C1 segment of cervical spinal cord (tissue), 14 donors: ENCODE measurements around the gene ZBTB20.

ENCODE experiments used
- DNase-seq, 14 donors: peaks; one replicate each; lab custom pipeline; 2025; lab: John Stamatoyannopoulos, UW

ZBTB20 gene

DNA sequence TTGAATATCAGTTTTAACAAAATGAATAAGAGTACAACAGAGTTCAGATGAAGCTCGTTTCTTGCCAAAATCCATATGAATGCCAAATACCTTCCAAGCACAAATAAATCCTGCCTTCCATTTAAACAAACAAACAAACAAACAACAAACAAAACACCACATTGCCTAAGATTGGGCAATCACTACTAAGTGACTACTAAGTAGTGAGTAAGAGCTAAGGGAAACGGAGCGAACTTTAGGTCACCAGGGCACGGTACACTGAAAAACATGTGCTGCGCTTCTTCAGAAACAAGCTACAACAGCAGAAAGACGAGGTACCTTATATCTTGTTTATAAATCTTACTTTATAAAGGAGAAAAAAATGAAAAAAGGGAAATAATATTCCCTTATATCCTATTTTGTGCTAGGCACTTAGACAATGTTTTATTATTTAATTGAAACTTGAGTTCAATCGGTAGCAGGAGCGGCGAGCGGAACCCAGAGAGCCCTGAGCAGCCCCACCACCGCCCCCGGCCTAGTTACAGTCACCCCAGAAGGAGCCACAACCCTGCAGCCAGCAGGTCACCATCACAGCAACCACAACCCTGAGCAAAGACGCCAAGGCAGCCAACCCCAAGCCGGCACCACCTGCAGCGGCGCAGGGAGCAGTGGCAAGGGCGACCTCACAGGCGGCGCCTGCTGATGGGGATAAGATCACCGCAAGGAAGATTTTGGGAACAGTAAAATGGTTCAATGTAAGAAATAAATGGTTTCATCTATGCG, 216.9 kb downstream of the ZBTB20 start:
- no peak for DNase-seq

DNA sequence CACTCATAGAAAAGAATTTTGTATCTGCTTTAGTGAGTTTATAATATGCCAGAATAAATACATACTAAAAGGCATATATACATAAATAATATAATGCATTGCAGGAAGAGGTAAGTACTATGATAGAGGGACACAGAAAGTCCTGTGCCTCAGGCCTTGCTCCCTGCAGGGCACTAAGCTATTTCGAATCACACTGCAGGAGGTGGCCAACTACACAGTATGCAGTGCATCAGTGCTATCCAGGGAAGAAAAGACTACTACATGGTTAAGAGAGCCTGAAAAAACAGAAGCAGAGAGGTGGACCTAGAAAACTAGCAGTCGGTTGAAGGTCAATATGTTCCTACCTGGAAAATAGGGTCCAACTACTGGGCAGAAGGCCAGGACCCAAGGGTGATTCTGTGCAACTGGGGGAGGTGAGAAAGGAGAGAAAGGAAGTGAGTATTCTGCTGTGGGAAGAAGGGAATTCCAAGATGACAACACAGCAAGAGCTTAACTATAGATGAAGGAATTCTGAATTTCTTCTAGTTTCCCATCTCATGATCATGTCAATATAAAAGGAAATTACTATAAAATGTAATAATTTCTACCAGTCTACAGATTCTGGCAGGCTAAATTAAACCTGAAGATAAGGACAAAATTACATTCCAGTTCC, 218.0 kb downstream of the ZBTB20 start:
- peak in 1 of 14 donors; percentile 15 for DNase-seq

DNA sequence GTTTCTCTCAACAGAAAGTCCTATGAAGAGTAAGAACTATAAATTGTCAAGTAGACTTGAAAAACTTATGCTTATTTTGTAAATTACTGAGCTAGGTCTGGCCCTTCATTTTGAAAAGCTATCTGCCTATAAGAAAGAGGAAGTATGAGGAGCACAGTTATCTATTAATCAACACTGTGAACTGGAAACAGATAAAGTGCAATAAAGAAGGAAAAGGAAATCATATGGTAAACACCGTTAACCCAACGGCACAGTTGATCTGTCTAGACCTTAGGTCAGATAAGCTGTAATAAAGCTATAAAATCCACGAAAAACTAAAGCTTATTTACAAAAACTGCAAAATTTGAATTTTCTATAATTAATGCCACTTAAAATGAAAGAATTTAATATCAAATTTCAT, 242.5 kb downstream of the ZBTB20 start:
- no peak for DNase-seq

DNA sequence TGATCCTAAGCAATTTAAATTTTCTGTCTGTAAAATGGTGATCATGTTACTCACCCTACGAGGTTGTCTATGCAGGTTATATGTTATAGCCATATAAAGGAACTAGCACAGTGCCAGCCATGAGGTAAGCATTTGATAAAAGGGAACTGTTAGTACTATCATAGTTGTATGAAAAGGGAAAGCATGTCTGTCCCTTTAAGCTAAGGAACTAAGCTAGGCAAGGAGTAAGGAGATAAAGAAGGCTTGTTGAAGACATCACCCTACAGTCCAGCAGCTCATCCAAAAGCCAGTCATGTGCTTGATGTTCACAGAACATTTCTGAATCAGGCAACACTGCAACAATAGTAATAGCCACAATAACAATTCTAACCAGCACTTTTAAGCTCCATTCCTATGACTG, 243.9 kb downstream of the ZBTB20 start:
- no peak for DNase-seq

DNA sequence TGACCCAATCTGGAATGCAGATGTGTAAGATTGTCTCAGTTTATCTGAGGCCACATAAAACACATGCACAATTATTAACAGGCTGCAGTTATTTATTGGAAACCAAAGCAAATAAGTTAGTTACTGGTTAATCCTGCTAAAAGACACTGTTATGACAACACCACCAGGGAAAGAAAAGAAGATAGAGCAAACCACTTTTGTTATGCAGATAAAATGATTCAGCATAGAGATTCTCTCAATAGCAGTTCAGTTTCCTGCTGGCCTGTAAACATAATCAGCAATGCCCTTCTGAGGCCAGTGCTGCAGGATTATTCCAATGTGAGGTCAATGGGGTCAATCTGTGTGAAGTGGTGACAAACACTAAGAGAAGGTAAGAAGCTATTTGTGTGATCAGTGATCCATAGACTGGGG, 244.4 kb downstream of the ZBTB20 start:
- no peak for DNase-seq

DNA sequence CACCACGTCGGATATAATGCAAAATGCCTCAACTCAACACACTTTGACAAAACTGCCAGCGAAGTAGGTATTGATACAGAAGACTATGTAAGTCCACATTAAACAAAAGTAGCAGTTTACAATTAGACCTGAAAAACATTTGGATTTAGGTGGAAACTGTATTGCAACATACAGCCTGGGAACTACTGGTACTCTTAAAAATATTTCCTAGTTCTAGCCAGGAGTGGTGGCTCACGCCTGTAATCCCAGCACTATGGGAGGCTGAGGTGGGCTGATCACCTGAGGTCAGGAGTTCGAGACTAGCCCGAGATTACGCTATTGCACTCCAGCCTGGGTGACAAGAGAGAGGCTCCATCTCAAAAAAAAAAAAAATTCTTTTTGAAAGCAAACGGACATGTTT, 246.2 kb downstream of the ZBTB20 start:
- DNase-seq: no peak

DNA sequence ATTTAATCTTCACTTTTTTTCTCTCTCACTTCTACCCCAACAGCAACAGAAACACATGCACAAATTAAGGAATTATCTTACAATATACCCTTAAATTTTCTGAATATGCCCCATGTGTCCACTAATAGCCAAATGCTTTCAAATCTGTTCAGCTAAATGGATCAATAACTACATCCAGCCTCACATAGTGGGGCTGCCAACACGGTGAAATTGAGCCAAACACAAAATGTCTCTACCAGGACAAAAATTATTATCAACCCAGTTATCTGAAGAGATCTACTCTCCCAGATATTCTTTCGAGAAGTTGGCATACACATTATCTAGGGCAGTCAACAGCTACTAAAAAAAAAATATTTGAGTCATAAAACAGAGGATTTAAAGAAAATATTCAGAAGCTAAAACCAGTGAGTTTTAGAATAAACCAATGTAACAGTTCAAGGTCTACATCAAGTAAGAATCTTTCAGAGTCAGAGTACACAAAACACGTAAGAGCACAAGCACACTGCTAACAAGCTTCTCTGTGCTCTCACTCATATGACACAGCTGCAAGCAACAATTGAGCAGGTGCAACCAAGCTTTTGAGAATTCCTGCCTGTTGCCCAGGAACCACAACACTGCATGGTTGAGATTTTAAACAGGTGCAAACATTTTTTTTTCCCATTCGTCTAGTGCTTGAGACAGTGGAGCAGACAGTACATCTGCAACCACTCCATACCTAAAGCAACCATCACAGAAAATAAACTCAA, 247.7 kb downstream of the ZBTB20 start:
- peak in 1 of 14 donors; percentile 83 for DNase-seq

DNA sequence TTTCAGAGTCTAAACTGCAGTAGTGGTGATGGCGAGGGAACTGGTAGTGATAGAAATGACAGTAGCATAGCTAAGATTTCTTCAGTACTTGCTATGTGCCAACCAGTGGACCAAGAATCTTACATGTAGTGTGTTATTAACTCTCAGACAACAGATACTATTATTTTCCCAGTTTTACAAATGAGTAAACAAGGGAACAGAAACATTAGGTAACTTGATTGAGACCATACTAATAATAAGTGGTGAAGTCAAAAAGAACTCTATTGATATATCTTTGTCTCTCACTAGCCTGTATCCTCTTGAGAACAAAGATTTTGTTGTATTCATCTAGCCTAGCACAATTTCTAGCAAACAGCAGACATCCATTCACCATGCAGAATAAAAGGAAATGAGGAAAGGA, 250.1 kb downstream of the ZBTB20 start:
- DNase-seq: no peak

DNA sequence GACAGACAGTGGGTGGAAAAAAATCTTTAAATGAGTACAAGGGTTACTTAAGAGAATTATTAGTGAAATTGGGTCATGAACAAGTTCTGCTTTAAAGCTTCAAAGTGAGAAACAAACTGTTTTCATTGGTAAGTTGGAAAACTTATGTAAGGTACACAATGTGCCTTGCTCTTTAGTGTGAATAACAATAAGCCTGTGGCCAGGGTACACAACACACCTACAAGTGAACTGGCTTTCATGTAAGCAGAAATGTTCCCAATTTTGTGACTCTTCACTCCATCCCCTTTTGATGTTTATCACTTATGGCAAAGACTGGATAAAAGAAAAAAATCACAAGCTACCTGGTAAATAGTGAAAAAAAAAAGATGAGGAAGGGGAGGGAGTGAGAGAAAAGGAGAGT, 253.7 kb downstream of the ZBTB20 start:
- peak in 1 of 14 donors; percentile 73 for DNase-seq

DNA sequence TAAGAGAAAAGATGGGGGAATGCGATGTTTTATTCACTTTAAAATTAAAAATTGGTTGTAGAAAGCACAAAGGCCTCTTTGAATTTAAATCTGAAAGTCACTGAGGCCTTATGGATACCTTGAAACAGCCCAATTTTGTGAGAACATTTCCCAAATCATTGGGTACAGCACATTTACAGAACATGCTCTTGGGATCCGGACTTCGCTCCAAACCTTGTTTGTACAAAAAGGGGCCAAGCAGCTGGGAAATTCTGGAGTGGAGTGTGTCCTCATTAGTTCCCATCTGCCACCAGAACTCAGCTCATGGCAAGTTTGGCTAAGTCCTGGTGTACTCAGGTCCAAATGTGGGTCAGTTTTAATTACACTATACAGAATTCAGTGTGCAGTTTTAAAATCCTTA, 254.2 kb downstream of the ZBTB20 start:
- peak in 1 of 14 donors; percentile 95 for DNase-seq

DNA sequence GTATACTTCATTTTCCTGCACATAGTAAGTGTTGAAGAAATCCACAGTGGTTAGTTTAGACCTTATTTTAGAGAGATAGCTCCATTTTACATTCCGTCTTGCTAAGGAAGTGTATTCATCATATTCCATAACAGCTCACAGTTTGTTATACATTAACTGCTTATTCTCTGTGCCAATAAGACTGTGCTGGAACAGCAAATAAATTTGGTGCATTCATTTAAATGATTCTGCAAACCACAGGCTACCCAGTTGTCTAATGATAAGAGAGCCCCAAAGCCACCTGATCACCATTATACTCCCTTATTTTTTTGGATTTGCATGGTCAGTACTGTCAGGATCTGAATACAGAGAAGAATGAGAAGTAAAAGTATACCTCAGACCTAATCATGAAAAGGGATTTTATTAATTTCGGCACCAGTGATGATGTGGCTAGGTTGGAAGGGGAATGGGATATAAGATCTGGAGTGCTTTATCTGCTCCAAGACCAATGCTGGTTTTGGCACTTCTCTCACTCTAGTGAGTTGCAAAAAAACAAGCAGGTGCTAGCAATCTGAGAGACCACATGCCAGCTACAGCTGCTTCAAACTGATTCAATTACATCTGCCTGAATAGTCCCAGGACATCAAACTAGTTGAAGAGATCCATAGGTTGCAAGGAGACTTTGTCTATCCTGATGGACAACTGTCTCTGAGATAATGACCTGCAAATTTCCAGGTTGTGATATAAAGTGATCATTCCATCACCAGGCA, 254.8 kb downstream of the ZBTB20 start:
- DNase-seq: peak in 1 of 14 donors; percentile 81

DNA sequence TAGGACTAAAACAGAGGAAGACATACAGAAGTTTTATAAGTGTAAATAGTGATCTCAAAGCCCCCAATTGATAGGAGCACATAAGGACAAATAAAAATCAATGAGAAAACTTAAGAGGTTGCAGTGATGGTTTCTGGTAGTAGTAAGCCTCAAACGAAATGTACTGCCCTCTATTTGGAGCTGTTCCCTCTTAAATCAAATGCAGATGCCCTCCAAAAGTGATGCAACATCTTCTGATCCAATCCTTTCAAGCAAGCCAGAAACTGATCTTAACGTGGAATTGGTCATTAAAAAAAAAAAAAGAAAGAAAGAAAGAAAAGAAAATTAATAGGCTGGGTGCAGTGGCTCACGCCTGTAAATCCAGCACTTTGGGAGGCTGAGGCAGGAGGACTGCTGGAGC, 259.3 kb downstream of the ZBTB20 start:
- no peak for DNase-seq

DNA sequence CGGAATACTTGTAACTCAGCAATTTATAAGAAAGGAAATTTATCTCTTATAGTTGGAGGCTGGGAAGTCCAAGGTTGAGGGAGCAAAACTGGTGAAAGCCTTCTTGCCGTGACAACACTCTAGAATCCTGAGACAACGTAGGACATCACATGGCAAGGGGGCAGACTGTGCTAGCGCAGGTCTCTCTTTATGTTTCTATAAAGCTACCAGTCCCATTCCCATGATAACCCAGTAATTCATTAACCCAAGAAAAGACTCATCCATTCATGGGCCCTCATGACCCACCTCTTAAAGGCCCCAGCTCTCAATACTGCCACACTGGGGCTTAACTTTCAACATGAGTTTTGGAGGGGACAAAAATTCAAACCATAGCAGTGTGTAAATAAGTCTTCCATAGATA, 260.2 kb downstream of the ZBTB20 start:
- no peak for DNase-seq

DNA sequence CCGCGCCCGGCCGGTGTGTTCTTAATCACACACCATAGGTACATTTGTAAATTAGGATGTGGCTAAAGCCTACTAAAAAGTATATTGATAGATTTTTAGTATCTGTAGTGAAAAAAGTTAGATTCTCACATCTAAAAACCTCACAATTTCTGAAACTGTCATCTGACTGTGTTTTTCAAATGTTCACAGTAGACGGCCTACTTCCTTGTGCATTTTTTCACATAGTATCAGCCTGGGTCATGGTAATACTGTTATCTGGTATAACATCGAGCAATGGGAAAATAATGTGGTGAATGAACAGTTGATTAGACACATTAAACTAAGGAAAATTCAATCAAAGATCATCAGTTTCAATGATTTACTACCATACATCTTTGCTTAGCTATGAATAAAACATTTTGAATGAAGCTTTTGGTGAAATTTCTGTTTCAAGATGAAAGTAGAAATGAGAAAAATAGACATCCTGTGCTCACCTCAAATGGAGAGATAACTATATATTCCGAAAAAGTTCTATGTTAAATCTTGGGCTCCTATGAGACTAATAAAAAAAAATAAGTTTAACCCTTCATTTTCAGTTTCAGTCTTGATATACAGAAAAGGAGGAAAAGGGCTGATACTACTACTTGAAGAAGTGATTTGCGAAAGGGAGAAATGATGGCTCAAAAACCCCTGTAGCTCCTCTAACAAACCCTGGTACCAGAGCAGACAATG, 262.7 kb downstream of the ZBTB20 start:
- DNase-seq: no peak

DNA sequence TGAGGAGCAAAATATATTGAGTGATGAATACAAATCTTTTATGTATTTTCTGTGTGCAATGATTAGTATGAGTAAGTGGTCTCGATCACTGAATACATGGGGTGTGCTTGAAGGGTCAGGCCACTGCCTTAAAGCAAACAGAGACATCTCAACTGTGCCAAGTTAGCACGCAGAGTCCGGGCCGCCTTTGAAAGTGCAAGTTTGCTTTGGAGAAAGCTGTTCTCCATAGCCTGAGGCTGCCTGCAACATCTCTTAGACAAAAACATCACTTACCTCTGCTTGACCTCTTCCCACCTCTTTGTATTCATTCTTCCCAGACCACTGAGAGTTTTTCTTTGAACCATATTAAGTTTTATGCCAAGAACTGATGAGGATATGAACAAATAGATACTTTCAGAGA, 267.0 kb downstream of the ZBTB20 start:
- DNase-seq: peak in 1 of 14 donors; percentile 73

DNA sequence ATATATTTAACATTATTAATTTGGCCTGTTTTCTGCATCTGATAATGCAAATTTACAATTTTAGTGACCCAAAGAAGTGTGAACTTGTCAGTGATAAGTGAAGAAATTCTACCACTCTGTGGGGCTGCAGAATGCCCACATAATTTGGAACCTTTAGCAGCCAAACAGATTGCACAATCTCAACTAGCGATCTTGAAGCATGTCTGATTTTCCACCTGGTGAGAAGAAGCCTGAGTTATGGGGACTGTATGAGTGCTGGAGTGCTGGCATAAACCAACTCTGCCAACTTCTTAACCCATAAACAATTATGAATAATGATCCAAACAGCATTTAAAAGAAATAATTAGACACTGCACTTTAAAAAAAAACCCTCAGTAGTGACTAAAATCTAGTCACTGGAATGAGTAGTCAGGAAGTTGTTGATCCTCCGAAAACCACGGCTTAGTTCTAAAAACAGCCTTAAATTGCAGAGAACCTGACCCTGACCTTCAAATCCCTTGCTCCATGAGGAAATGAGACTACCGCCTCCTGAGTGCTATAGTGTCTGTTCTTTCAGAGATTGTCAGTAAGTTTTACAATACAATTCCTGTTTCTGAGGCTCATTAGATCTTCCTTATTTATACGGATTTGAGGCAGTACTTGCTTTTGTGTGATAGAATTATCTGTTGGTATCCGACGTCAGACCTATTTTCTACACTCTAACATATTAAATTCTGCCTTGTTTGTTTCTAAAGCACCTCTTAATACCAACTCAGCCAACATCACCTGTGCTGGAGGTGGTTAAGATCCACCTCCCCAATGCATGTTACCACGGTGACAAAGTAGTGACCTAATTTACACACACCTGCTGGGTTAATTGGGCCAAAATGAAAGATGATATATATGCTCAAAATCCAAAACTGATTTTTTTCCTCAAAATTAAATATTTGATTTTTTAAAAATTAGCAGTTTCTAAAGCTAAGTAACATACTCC, 267.7 kb downstream of the ZBTB20 start:
- peak in 1 of 14 donors; percentile 74 for DNase-seq

DNA sequence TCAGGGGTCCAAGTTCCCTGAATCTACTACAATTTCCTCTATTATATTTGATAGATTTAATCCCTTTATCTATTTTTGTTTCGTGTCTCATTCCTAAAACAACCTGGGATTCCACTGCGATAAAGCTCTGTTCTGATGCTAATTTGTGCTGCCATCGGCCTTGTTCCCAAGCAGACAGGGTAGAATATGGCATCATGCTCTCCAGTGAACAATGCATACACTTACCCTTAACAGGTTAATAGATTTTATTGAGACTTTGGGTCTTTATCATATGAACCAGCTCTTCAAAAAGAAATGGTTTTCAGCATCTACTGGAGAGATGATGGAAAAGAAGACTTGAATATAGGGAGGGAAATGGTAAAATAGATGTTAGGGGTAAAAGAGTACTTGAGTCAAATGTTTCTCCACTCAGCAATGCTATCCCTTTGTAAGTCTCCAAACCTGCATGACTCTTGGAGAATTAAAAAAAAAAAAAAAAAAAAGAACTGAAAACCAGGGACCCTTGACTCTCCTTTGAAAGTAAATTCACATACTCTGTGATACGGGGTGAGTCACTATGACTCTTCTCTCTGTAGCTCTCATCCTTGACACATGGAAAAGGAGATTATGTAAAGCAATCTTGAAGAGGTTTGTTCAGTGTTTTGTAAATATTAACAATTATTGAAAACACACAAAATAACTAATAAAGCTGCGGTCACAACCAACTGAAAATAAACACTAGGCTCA, 268.8 kb downstream of the ZBTB20 start:
- peak in 1 of 14 donors; percentile 43 for DNase-seq

DNA sequence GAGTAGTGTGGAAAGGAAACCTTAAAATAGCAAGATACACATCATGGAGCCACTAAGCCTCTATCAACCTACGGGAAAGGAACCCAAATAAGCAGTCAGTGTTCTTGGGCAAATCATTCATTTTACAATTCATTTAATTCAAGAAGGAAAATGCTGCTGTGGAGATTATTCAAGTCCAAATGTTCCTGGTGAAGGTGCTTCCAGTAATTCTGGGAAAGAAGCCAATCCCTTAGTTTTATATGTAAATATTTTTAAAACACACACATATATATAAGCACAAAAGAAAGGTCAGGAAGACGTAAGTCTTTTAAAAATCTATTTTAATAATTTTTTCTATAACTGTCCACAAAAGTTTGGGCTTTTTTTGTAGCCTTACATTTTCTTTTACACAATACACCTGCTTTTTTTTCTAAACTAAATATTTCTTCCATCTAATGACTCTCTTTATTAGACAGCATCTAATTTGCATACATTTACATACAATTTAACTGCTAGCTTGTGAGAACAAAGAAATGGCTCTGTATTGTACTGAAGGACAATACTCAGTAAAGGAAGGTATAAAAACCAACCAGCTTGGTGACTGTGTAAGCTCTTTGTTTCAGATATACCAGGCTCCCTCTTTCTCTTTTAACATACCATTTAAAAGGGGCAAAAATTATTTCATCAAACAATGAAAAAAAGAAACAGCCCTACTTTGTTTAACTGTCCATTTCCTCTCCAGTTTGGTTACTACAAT, 269.5 kb downstream of the ZBTB20 start:
- DNase-seq: no peak
